Measurements from ENCODE around the gene PARP6. TPM values are rescaled to one million over a fixed set of nuclear protein-coding genes. Genes with fewer than 3 reads are reported as not detected.
A peak's percentile ranks its signal among the peaks of the same experiment; 100 is the strongest.

PARP6 gene
- total and polyA plus RNA-seq, 2 of the 8 experiments (the other 6 are each of a cell fraction or from before 2014, with no cell fraction given), result 39.8 to 45.3 TPM

DNA sequence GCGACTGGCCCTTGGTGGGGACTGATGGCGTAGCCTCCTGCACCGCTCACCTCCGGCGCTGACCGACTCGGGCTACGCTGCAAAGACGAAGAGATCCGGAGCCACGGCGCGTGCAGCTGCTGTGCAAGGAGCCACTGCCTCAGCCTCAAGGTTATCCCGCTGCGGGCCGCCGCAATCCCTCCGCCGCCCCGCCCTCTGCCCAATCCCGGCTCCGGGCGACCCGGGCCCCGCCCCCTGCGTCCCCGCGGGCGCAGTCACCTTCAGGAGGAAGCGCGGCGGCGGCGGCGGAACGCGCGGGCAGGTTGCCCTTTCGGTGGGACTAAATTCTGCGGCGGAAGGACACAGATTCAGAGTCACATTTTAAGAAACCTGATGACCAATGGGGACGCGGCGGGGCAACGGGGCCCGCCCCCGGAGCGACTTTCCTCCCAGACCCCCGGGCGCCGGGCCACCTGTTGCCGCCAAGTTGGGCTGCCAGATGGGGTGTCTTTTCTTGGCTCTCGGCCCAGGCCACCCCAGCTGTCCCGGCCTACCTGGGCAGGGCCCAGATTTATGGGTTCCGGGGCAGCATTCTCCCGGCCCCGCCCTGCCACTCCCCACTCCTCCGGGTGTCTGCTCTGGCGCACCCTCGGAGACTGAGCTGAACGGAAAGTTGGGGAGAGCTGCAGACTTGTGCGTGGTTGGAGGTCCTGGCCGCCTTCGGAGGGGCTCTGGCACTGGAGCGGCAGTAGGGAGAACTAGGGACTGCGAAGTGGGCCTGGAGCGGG, 41.1 kb downstream of the PARP6 start, which contains the start of gene PKM (continued):
- TF ChIP-seq, protein P1, sequence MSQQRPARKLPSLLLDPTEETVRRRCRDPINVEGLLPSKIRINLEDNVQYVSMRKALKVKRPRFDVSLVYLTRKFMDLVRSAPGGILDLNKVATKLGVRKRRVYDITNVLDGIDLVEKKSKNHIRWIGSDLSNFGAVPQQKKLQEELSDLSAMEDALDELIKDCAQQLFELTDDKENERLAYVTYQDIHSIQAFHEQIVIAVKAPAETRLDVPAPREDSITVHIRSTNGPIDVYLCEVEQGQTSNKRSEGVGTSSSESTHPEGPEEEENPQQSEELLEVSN (IDR thresholded peaks at IDR 0.05), result peak; percentile 53; the same call in 1 of the 2 replicates
- peak; percentile 91 for TF ChIP-seq ASH2L (IDR thresholded peaks at IDR 0.05; ENCODE audit: low read length)
- TF ChIP-seq TBP (IDR thresholded peaks at IDR 0.05; ENCODE audit: low read depth, low read length), result peak; percentile 96
- no peak for TF ChIP-seq RAD21 (IDR thresholded peaks at IDR 0.05 in 1 of 2, conservative IDR thresholded peaks at IDR 0.05 in 1 of 2; ENCODE audit: low read depth in 2 of 2, low read length in 2 of 2)
- peak; percentile 95 for TF ChIP-seq CHD2 (IDR thresholded peaks at IDR 0.05; ENCODE audit: low read length)
- peak; percentile 71 for TF ChIP-seq PHF8 (conservative IDR thresholded peaks at IDR 0.05; ENCODE audit: low read depth, low read length)
- no peak for TF ChIP-seq KDM4A (IDR thresholded peaks at IDR 0.05; ENCODE audit: low read depth, low read length, severe bottlenecking)
- TF ChIP-seq HDAC2 (IDR thresholded peaks at IDR 0.05; ENCODE audit: borderline replicate concordance in 1 of 2, low read depth in 2 of 2, low read length in 2 of 2), result peak in 1 of 2 experiments; percentile 44; a peak in 1 of 4 replicates
- TF ChIP-seq RBBP5 (IDR thresholded peaks at IDR 0.05; ENCODE audit: borderline replicate concordance, low read depth, low read length), result 0 out of 2 replicates have a peak, but pooled peaks have one; percentile 8
- peak; percentile 59; the same call in 1 of the 2 replicates for TF ChIP-seq JUND (IDR thresholded peaks at IDR 0.05; ENCODE audit: low read length)
- no peak for TF ChIP-seq SIX5 (IDR thresholded peaks at IDR 0.05; ENCODE audit: low read depth, low read length)
- TF ChIP-seq EZH2 (IDR thresholded peaks at IDR 0.05; ENCODE audit: low read depth, low read length, severe bottlenecking), result no peak
- TF ChIP-seq SP4 (IDR thresholded peaks at IDR 0.05; ENCODE audit: low read length), result no peak; the same call in 1 of the 2 replicates
- TF ChIP-seq POU5F1 (IDR thresholded peaks at IDR 0.05; ENCODE audit: low read depth, low read length), result no peak
- no peak for TF ChIP-seq ZNF274 (IDR thresholded peaks at IDR 0.05; ENCODE audit: borderline replicate concordance, extremely low read depth, low read length)
- TF ChIP-seq BACH1 (IDR thresholded peaks at IDR 0.05; ENCODE audit: low read length), result no peak
- peak; percentile 96 for TF ChIP-seq POLR2AphosphoS5 (IDR thresholded peaks at IDR 0.05; ENCODE audit: low read depth, low read length)
- peak; percentile 98 for TF ChIP-seq TAF1 (IDR thresholded peaks at IDR 0.05; ENCODE audit: low read depth, low read length)
- TF ChIP-seq EGR1 (IDR thresholded peaks at IDR 0.05; ENCODE audit: borderline replicate concordance, low read depth, low read length), result peak; percentile 42; the same call in 1 of the 2 replicates
- peak; percentile 81 for TF ChIP-seq TEAD4 (IDR thresholded peaks at IDR 0.05; ENCODE audit: low read depth, low read length)
- 0 out of 2 replicates have a peak, but pooled peaks have one; percentile 36 for TF ChIP-seq USF2 (IDR thresholded peaks at IDR 0.05; ENCODE audit: low read length)
- peak; percentile 88; the same call in 1 of the 2 replicates for TF ChIP-seq SP1 (IDR thresholded peaks at IDR 0.05; ENCODE audit: low read depth, low read length)

All from H1 (cell line).